Glomerular visceral epithelial cell (primary cell): Measurements from ENCODE around the gene SYCP3.

Experiments used
- DNase-seq: peaks from one replicate; pipeline ENCODE4 v3.0.0-alpha.2; 2016; ENCODE audit errors: extremely low spot score

The SYCP3 gene

DNA sequence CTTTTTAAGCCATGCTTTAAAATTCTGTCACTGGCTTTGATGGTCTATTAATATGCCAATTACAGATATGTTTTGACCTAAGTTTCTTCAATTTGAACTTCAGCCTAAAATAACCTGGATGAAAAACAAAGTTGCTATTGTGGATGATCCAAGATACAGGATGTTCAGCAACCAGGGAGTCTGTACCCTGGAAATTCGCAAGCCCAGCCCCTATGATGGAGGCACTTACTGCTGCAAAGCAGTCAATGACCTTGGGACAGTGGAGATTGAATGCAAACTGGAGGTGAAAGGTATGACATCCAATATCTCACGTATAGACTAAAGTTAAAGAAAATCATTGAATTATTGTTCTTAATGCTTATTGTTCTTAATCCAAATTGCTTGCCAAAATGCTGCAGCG is 59.0 kb downstream of the SYCP3 start:
- DNase-seq: no peak
